ENCODE data around the gene NOC4L. TPM values are rescaled to one million over a fixed set of nuclear protein-coding genes. Genes with fewer than 3 reads are reported as not detected.

NOC4L gene
- total RNA-seq, 1 donor from 2014 or later = 17.8 TPM

DNA sequence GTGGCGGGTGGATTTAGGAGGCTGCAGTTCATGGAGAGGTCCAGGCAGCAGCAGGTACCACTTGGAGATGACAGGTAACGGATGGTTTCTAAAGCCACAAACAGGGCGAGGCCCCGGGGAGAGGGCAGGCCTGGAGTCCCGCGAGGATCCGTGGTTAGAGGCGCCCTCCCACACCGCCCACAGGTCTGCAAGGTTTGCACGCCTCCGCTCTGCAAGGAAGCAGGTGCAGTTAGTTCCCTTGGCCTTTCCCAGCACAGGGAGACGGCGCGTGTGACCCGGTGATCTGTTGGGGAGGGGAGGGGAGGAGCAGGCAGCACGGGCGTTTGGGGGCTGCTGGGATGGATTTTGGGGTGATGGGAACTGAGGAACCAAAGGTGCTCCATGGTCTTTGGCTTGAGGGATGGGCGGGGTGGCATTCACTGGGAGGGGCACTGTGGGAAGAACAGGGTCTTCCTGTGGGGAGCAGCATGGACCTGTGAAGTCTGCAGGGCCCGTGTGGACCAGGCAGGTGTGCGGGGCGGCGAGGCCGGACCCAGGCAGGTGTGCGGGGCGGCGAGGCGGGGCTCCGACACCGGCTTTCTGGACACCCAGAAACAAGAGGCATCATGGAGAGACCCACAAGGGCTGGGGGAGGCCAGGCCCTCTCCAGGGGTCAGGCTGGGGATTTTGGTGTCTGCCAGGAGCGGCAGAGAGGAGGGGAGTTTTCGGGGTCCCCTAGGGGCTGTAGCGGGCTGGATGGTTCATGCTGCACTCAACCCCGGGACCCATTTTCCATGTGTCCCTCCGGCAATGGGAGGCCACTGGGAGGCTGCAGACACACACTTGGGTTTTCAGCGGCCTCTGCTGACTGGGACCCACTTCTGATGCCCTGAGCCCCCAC is 29.1 kb downstream of the NOC4L start:
- DNase-seq = peak; percentile 13
- H3K36me3 Mint-ChIP-seq (ENCODE audit: unreplicated experiment) = no peaks in the 10 kb centered on the region
- no peak overlapping the region for H3K27ac Mint-ChIP-seq (ENCODE audit: unreplicated experiment)
- TF ChIP-seq, protein P1, sequence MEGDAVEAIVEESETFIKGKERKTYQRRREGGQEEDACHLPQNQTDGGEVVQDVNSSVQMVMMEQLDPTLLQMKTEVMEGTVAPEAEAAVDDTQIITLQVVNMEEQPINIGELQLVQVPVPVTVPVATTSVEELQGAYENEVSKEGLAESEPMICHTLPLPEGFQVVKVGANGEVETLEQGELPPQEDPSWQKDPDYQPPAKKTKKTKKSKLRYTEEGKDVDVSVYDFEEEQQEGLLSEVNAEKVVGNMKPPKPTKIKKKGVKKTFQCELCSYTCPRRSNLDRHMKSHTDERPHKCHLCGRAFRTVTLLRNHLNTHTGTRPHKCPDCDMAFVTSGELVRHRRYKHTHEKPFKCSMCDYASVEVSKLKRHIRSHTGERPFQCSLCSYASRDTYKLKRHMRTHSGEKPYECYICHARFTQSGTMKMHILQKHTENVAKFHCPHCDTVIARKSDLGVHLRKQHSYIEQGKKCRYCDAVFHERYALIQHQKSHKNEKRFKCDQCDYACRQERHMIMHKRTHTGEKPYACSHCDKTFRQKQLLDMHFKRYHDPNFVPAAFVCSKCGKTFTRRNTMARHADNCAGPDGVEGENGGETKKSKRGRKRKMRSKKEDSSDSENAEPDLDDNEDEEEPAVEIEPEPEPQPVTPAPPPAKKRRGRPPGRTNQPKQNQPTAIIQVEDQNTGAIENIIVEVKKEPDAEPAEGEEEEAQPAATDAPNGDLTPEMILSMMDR (IDR thresholded peaks at IDR 0.05; ENCODE audit: partially characterized antibody, unreplicated experiment) = no peak
- peaks cover 4% of the 10 kb centered on the region for H3K27me3 Mint-ChIP-seq (ENCODE audit: unreplicated experiment)
- peaks cover 3% of the 10 kb centered on the region for H3K9me3 Mint-ChIP-seq (ENCODE audit: unreplicated experiment)
- no peak overlapping the region for H3K4me3 Mint-ChIP-seq (ENCODE audit: unreplicated experiment)
- H3K4me1 Mint-ChIP-seq (ENCODE audit: low read depth, unreplicated experiment) = peaks cover 4% of the 10 kb centered on the region

GRCh38 chr12:132174015-132174838 is 30.0 kb downstream of the NOC4L start:
- TF ChIP-seq, protein P1 (IDR thresholded peaks at IDR 0.05; ENCODE audit: partially characterized antibody, unreplicated experiment) = no peak
- no peaks in the 10 kb centered on the region for H3K36me3 Mint-ChIP-seq (ENCODE audit: unreplicated experiment)
- H3K27me3 Mint-ChIP-seq (ENCODE audit: unreplicated experiment) = peaks cover 5% of the 10 kb centered on the region
- peak; percentile 13 for DNase-seq
- H3K9me3 Mint-ChIP-seq (ENCODE audit: unreplicated experiment) = peaks cover 3% of the 10 kb centered on the region
- peaks cover 7% of the 10 kb centered on the region for H3K4me1 Mint-ChIP-seq (ENCODE audit: low read depth, unreplicated experiment)
- H3K27ac Mint-ChIP-seq (ENCODE audit: unreplicated experiment) = no peak overlapping the region
- H3K4me3 Mint-ChIP-seq (ENCODE audit: unreplicated experiment) = no peak overlapping the region

DNA sequence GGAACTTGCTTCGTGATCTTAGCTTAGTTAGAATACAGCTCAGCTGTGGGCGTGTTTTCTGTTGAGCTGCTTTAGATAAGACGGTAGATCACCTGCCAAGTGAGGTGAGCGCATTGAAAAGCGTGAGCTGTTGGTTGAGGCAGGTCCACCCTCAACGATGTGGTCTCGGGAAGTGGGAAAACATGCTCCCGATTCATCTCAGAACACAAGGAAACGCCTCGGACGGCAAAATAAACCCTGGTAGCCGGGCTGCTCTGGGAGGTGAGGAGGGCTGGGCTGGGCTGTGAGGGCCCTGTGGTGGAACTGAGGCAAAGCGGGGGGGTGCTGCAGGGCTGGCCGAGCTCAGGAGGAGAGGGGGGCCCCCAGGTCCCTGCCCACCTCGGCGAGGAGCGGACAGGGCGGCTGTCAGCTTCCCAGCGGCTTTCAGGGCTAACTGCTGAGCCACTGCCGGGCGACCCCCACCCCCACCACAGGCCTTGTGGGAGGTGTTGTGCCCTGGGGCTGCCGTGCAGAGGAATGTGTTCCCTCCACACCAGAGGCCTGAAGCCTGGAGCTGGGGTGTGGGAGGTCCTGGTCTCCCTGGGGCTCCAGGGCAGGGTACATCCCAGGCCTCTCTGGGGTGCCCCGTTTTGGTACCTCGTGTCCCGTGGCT is 30.7 kb downstream of the NOC4L start:
- no peak overlapping the region for H3K4me3 Mint-ChIP-seq (ENCODE audit: unreplicated experiment)
- no peaks in the 10 kb centered on the region for H3K36me3 Mint-ChIP-seq (ENCODE audit: unreplicated experiment)
- DNase-seq = no peak
- H3K27ac Mint-ChIP-seq (ENCODE audit: unreplicated experiment) = no peak overlapping the region
- H3K9me3 Mint-ChIP-seq (ENCODE audit: unreplicated experiment) = peaks cover 3% of the 10 kb centered on the region
- H3K27me3 Mint-ChIP-seq (ENCODE audit: unreplicated experiment) = peaks cover 5% of the 10 kb centered on the region
- H3K4me1 Mint-ChIP-seq (ENCODE audit: low read depth, unreplicated experiment) = peaks cover 7% of the 10 kb centered on the region
- TF ChIP-seq, protein P1 (IDR thresholded peaks at IDR 0.05; ENCODE audit: partially characterized antibody, unreplicated experiment) = no peak

- no peak overlapping the region for H3K27ac Mint-ChIP-seq (ENCODE audit: unreplicated experiment)
- H3K27me3 Mint-ChIP-seq (ENCODE audit: unreplicated experiment) = peaks cover 7% of the 10 kb centered on the region
- TF ChIP-seq, protein P1 (IDR thresholded peaks at IDR 0.05; ENCODE audit: partially characterized antibody, unreplicated experiment) = no peak
- DNase-seq = no peak
- peaks cover 6% of the 10 kb centered on the region for H3K9me3 Mint-ChIP-seq (ENCODE audit: unreplicated experiment)
- H3K4me3 Mint-ChIP-seq (ENCODE audit: unreplicated experiment) = no peak overlapping the region
- peaks cover 12% of the 10 kb centered on the region for H3K4me1 Mint-ChIP-seq (ENCODE audit: low read depth, unreplicated experiment)
- H3K36me3 Mint-ChIP-seq (ENCODE audit: unreplicated experiment) = no peaks in the 10 kb centered on the region
Measured at GRCh38 chr12:132175496-132176384, 31.5 kb downstream of the NOC4L start.
